GM18505 (cell line): ENCODE results near the gene KCTD19.

Experiments
- ATAC-seq: cut with Tn5 transposase; IDR thresholded peaks from one replicate; pipeline ENCODE4 v1.9.1; 2021; ENCODE audit not compliant: unreplicated experiment
- POLR2A ChIP-seq: IDR thresholded peaks from 4 replicates; pipeline ENCODE4 v1.6.1; 2011; ENCODE audit warnings: borderline replicate concordance; ENCODE audit not compliant: insufficient read depth, insufficient read length; ENCODE audit errors: extremely low read depth

The KCTD19 gene

DNA sequence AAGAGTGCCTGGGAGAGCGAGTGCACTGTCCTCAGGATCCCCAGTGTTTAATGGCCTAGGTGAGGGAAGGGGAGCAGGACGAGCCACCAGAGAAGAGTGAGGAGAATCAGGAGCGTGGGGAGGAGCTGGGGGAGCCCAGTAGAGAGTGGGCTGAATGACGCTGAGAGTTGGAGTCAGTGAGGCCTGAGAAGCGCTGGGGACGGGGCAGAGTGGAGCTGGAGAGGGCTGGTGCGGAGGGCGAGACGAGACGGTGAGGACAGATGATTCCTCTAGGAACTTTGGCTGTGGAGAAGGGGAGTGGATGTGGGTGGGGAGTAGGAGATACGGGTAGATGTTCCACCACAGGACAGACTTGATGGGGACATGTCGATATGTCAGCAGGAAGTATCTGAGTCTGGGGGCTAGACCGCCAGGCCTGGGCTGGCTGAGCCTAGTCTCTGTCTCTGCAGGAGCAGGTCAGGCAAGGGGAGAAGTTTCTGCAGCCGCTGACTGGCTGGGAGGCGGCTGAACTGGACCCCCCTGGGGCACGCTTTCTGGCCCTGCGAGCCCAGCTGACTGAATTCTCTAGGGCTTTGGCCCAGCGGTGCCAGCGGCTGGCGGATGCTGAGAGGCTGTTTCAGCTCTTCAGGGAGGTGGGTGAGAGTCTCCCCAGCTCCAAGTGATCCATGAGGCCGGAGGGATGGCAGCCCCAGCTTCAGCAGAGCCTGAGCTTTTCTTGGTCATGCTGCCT, 42.5 kb downstream of the KCTD19 start:
- no peak for TF ChIP-seq POLR2A
- ATAC-seq: no peak

DNA sequence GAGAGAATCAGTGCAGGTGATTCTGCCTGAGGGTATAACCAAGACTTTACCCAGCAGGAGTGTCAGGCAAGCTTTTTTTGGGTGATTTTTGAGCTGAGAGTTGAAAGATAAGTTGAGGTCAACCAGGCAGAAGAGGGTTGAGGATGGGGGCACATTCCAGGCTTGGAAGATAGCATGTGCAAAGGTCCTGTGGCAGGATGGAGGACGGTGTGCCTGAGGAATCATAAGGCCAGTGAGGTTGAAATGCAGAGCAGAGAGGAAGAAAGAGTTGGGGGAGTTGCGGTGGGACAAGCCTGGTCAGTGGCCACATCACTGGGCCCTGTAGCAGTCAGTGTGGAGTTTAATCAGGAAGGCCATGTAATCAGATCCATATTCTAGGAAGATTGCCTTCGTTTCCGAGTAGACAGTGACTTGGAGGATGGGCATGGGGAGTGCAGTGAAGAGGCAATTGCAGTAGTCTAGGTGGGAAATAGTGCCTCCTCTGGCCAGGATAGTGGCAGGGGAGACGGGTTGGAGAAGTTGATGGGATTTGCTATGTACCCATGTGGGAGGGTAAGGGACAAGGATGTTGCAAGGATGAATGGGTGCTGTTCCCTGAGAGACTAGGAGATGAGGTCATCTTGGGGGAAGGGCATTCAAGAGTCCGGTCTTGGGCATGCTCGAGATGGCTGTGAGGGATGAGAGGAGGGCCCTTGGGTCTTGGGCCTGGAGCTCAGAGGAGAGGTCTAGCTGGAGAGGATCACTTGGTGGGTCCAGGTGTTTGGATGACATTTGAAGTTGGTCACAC, 43.3 kb downstream of the KCTD19 start:
- TF ChIP-seq POLR2A: no peak
- ATAC-seq: no peak

DNA sequence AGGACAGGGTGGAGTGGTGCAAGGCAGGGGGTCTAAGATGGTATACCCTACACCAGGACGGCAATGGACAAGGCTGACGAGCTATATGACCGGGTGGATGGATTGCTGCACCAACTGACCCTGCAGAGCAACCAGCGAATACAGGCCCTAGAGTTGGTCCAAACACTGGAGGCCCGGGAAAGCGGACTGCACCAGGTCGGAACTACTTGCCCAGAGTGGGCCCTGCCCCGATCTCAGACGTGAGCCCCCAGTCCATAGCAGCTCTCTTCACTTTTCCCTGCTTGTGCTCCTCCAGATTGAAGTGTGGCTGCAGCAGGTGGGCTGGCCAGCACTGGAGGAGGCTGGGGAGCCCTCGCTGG, 44.1 kb downstream of the KCTD19 start:
- no peak for ATAC-seq
- no peak for TF ChIP-seq POLR2A

DNA sequence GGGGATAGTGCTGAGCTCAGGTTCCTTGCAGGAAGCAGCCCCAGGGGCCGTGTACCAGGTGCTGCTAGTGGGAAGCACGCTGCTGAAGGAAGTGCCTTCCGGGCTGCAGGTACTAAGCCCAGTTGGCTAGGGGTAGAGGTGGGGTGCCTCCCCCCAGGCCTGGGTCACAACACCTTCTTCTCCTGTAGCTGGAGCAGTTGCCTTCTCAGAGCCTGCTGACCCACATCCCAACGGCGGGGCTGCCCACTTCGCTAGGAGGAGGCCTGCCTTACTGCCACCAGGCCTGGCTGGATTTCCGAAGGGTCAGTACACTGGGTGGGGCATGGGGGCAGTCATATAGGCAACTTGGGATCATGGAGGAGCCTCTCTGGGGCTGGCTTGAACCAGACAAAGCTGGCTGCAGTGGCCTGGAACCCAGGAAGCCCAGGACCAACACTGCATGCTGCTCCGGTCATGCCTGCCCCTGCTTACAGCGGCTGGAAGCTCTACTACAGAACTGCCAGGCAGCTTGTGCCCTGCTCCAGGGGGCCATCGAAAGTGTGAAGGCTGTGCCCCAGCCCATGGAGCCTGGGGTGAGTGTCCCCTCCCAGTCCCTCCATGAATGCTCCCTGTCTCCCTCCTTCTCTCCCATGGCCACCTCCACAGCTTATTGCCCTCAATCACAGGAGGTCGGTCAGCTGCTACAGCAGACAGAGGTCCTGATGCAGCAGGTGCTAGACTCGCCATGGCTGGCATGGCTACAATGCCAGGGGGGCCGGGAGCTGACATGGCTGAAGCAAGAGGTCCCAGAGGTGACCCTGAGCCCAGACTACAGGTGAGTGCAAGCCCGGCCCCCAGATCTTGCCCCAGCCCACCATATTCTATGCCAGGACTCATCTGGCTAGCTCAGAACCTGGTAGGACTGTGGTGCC, 44.8 kb downstream of the KCTD19 start:
- TF ChIP-seq POLR2A: no peak
- no peak for ATAC-seq

DNA sequence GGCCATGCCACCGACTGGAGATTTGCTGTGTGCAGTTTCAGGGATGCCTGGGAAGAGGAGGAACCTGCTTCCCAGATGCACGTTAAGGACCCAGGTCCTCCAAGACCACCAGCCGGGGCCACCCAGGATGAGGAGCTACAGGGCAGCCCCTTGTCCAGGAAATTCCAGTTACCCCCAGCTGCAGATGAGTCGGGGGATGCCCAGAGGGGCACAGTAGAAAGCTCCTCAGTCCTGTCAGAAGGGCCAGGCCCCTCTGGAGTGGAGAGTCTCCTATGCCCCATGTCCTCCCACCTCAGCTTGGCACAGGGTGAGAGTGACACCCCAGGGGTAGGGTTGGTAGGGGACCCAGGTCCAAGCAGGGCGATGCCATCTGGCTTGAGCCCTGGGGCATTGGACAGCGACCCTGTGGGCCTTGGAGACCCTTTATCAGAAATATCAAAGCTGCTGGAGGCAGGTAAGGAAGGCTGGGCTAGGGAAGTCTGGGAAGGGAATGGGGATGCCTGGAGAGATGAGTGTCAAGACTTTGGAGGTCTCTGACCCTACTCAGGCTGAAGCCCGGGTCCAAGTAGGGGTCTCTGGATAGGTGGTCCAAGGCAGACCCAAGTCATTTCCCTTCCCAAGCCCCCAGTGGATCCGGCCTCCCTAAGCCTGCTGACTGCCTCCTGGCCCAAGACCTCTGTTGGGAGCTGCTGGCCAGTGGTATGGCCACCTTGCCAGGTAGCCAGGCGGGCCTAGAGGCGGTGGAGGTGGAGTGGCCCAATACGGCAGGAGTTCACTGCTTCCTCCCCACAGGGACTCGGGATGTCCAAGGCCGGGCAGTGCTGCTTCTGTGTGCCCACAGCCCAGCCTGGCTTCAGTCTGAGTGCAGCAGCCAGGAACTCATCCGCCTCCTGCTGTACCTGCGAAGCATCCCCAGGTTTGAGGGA, 46.2 kb downstream of the KCTD19 start:
- ATAC-seq: no peak
- no peak for TF ChIP-seq POLR2A

DNA sequence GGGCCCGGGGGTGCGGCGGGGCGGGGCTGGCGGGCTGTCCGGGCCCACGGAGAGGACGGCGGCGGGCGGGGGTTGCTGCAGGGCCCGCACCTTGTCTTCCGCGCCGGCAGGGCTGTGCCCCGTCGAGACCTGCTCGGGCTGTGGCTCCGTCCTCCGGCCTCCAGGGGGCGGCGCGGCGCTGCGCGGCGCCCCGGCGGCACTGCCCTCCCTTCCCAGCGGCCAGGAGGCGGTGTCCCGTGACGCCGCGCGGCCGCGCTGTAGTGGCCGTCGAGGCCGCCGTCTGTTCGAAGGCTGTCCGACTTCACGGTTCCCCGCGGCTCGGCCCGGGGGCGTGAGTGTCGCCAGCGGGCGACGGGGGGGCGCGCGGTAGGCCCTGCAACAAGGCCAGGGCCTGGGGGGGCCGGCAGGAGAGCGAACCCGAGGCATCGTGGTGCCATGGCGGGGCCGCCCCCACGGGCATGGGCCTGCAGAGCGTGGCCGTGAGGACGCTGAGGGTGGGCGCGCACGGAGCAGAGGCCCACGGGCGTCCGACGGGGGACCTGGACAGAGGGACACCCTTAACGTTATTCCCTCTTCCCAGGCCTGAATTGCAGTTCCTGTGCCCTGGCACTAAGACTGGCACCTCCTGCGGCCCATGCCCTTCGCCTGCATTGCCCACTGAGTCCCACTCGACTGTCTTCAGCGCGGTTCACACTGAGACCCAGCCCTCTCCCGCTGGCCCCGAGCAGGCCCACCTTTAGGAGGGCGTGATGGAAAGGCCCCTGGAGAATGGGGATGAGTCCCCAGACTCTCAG, 47.0 kb downstream of the KCTD19 start, which contains the start of gene PLEKHG4:
TSS of gene PLEKHG4 (plus strand) at position 237 of the 794 bp plus-strand sequence. CDS start at position 750, 513 bp downstream.
- TF ChIP-seq POLR2A: peak; percentile 23
- peak; percentile 81 for ATAC-seq

DNA sequence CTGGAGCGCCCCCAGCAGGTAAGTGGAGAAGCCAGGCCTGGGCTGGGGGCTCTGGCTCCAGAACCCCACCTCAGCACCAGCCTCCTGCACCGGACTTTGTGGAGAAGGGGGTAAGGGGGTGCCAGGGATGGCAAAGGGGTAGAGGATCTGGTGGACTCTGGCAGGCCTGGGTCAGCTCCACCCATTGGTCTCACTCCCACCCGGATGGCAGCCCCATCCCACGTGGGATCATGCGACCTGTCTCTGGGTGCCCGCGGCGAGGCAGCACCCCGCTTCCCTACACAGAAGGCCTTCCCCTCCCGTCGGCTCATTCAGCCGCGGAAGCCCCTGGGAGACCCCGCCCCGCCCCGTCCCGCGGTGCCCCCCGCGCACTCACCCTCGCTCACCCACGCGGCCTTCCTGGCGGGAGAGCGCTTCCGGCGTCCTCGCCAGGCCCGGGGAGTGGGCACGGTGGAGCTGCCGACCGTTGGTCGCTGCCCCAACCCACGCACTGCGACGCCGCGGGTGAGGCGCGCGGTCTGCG, 47.7 kb downstream of the KCTD19 start:
- peak; percentile 39 for ATAC-seq
- peak; percentile 44 for TF ChIP-seq POLR2A

DNA sequence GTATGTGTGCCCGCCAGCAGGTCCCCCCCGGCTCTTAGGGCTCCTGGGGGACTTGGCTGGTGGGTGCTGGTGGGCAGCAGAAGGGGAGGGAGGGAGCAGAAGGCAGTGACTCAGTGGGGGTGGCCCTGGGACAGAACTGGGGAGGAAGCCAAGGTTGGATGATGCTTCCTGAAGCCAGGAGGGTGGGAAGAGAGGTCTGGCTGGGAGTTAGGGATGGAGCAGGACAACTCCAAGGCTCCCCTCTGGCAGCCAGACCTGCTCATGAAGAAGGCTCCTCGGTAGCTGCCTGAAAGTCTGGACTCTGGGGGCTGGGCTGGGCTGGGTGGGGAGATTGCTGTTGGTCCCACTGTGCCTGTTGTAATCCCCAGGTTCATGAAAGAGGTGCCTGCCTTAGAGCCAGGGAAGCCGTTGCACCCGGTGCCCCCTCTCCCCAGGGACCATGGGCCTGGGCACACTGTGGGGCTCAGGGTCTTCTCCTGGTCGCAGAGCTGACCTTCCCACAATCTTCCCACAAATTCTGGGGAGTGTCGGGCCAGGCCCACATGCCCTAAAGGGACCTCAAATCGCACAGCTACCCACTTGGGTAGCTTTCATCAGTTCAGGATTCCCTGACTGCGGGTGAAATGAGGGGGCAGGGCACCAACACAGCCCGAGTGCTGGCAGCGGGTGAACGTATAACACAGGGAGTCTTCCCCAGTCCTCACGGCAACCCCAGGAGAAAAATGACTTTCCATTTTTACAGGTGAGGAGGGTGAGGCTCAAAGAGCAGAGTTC, 48.4 kb downstream of the KCTD19 start:
- no peak for ATAC-seq
- TF ChIP-seq POLR2A: no peak

DNA sequence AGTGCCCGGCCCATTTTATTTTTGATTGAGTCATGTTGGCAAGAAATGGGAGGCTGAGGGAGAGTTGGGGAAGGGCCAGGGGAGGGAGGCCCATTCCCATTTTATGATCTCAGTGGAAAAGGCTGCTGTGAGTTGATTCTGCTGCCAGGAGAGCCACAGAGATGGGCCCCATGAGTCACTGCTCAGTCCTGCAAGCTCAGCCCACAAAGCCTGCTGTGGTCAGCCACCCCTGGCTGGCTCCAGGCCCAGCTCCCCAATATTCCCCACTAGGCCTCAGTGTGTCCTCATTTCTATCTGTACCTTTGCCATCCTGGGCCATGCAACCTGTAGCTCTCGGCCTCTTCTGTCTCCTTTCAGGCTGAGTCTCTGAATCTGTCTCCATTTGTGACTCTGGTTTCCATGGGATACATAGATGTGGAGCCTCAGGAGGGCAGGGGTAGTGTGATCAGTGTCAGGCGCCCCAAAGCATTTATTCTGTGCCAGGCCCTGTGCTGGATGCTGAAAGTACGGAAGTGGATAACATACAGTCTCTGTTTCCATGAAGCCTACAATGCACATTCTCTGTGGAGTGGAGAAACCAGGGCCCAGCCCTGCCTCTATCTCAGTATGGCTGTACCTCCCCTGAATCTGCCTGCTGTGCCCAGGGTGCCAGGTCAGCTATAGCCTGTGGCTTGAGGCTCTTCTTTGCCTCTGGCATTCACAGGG, 49.1 kb downstream of the KCTD19 start:
- ATAC-seq: no peak
- no peak for TF ChIP-seq POLR2A

DNA sequence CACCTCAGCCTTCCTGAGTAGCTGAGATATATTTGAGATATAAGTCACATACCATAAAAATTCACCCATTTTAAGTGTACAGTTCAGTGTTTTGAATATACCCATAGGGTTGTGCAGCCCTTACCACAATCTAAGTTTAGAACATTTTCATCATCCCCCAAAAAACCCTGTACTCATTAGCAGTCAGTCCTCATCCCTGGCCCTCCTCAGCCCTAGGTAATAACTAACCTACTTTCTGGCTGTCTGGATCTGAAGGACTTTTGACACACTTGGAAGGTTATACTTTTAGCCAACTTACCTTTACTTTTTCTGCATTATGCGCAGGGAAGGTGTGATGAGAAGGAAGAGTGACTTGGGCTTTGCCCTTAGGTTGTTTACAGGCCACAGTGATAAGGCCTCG, 51.2 kb downstream of the KCTD19 start:
- TF ChIP-seq POLR2A: no peak
- no peak for ATAC-seq
